ENCODE results near the gene IL11RA.

IL11RA gene

GRCh38 chr9:34651876-34652601 is at the start of gene IL11RA:
TSS of gene IL11RA (plus strand) at chr9:34652185. CDS start at chr9:34655218, 3,033 bp downstream.
- in situ Hi-C loops (cut with MboI; ENCODE audit: low pct_unique_long_range_greater_than_20kb, low sequenced_read_pairs, unreplicated experiment) = no loop called here
- no peak for TF ChIP-seq CTCF (IDR thresholded peaks at IDR 0.05; ENCODE audit: extremely low read depth, insufficient read depth, missing control alignments)
- DNase-seq (ENCODE audit: low spot score) = peak; percentile 52

GRCh38 chr9:34603610-34604231 is 48.3 kb upstream of the IL11RA start:
- TF ChIP-seq CTCF (IDR thresholded peaks at IDR 0.05; ENCODE audit: extremely low read depth, insufficient read depth, missing control alignments) = peak; percentile 92
- in situ Hi-C loops (cut with MboI; ENCODE audit: low pct_unique_long_range_greater_than_20kb, low sequenced_read_pairs, unreplicated experiment) = no loop called here
- peak; percentile 88 for DNase-seq (ENCODE audit: low spot score)

- TF ChIP-seq CTCF (IDR thresholded peaks at IDR 0.05; ENCODE audit: extremely low read depth, insufficient read depth, missing control alignments) = no peak
- in situ Hi-C loops (cut with MboI; ENCODE audit: low pct_unique_long_range_greater_than_20kb, low sequenced_read_pairs, unreplicated experiment) = no loop called here
- DNase-seq (ENCODE audit: low spot score) = no peak
Observed at GRCh38 chr9:34606190-34606589, 45.8 kb upstream of the IL11RA start.

GRCh38 chr9:34606905-34607304 is 45.1 kb upstream of the IL11RA start:
- DNase-seq (ENCODE audit: low spot score) = no peak
- in situ Hi-C loops (cut with MboI; ENCODE audit: low pct_unique_long_range_greater_than_20kb, low sequenced_read_pairs, unreplicated experiment) = no loop called here
- TF ChIP-seq CTCF (IDR thresholded peaks at IDR 0.05; ENCODE audit: extremely low read depth, insufficient read depth, missing control alignments) = no peak

- TF ChIP-seq CTCF (IDR thresholded peaks at IDR 0.05; ENCODE audit: extremely low read depth, insufficient read depth, missing control alignments) = no peak
- DNase-seq (ENCODE audit: low spot score) = no peak
- in situ Hi-C loops (cut with MboI; ENCODE audit: low pct_unique_long_range_greater_than_20kb, low sequenced_read_pairs, unreplicated experiment) = no loop called here
Observed at GRCh38 chr9:34607331-34607730, 44.7 kb upstream of the IL11RA start.

GRCh38 chr9:34610434-34611206 is 41.4 kb upstream of the IL11RA start:
- no peak for TF ChIP-seq CTCF (IDR thresholded peaks at IDR 0.05; ENCODE audit: extremely low read depth, insufficient read depth, missing control alignments)
- DNase-seq (ENCODE audit: low spot score) = no peak
- in situ Hi-C loops (cut with MboI; ENCODE audit: low pct_unique_long_range_greater_than_20kb, low sequenced_read_pairs, unreplicated experiment) = no loop called here

All from GM13977 (cell line).